Nephron (organoid): ENCODE measurements around the gene TOMM5.

Experiments
- H3K27ac Mint-ChIP-seq, 3 experiments: 2 replicates each; pipeline ENCODE4 v1.8.0; 2020; ENCODE audit warnings: mixed read lengths in 3 of 3, mild to moderate bottlenecking in 2 of 3, moderate library complexity in 1 of 3
- H3K27me3 Mint-ChIP-seq: 2 replicates; pipeline ENCODE4 v1.8.0; 2021; ENCODE audit warnings: low read depth, mild to moderate bottlenecking, moderate library complexity, mixed read lengths
- H3K36me3 Mint-ChIP-seq: 2 replicates; pipeline ENCODE4 v1.8.0; 2020; ENCODE audit warnings: low read depth, mixed read lengths
- H3K4me1 Mint-ChIP-seq: 2 replicates; pipeline ENCODE4 v1.8.0; 2020; ENCODE audit warnings: mixed read lengths
- H3K4me3 Mint-ChIP-seq, 3 experiments: 2 replicates each; pipeline ENCODE4 v1.8.0; 2020; ENCODE audit warnings: mild to moderate bottlenecking in 3 of 3, mixed read lengths in 3 of 3, moderate library complexity in 2 of 3
- H3K9me3 Mint-ChIP-seq: 2 replicates; pipeline ENCODE4 v1.8.0; 2020; ENCODE audit warnings: mixed read lengths
- TF ChIP-seq, protein P1 (sequence below), 3 experiments: fragments of 200-600 bp; sonication (generic); IDR thresholded peaks; one replicate each; pipeline ENCODE4 v1.5.0; 2021; ENCODE audit warnings: antibody characterized with exemption in 3 of 3; ENCODE audit not compliant: unreplicated experiment in 3 of 3

The TOMM5 gene

DNA sequence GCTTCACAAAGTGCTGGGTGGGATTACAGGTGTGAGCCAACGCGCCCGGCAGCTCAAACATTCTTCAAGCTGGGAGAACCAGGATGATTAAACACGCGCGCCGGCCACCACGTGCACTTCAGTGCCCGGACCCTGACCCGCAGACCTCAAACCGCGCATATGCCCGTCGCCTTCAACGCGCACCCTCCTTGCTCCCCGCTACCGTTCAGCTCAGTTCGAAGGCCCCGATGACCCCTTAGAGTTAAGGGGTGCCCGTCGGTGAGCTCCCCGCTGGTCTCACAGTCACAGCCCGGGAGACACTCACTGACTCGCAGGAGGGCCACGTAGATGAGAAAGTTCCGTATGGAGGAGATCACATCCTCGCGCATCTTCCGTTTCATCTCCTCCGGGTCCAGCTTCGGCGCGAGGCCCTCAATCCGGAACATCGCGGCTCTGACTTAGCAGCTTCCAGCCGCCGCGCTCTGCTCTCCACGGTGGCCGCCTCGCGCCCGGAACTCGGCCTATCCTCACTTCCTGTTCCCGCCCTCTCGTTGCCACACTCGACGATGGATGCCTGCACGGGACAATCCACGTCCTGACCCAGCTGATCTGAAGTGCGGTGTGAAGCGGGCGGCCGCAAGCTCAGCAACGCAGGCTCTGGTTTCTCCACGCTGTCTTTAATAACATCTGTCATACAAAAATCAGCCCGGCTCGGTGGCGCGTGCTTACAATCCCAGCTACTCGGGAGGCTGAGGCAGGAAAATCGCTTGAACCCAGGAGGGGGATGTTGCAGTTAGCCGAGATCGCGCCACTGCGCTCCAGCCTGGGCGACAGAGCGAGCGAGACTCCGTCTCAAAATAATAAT is at the start of gene TOMM5:
TSS of gene TOMM5 (minus strand) at position 490 of the 844 bp plus-strand sequence. CDS start at position 425, 65 bp downstream.
- Mint-ChIP-seq H3K4me3 (peak within 1 kb of the TSS; percentile 98 to 99 (median 98)), H3K36me3 (peaks cover 13% of the 10 kb centered on the region), H3K4me1 (peaks cover 25% of the 10 kb centered on the region), H3K27me3 (peaks cover 6% of the 10 kb centered on the region), H3K27ac (peak within 1 kb of the TSS; percentile 95 to 98 (median 95)), H3K9me3 (no peaks in the 10 kb centered on the region)
- TF ChIP-seq, protein P1, sequence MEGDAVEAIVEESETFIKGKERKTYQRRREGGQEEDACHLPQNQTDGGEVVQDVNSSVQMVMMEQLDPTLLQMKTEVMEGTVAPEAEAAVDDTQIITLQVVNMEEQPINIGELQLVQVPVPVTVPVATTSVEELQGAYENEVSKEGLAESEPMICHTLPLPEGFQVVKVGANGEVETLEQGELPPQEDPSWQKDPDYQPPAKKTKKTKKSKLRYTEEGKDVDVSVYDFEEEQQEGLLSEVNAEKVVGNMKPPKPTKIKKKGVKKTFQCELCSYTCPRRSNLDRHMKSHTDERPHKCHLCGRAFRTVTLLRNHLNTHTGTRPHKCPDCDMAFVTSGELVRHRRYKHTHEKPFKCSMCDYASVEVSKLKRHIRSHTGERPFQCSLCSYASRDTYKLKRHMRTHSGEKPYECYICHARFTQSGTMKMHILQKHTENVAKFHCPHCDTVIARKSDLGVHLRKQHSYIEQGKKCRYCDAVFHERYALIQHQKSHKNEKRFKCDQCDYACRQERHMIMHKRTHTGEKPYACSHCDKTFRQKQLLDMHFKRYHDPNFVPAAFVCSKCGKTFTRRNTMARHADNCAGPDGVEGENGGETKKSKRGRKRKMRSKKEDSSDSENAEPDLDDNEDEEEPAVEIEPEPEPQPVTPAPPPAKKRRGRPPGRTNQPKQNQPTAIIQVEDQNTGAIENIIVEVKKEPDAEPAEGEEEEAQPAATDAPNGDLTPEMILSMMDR (IDR thresholded peaks at IDR 0.05; ENCODE audit: unreplicated experiment in 3 of 3) = no peak

DNA sequence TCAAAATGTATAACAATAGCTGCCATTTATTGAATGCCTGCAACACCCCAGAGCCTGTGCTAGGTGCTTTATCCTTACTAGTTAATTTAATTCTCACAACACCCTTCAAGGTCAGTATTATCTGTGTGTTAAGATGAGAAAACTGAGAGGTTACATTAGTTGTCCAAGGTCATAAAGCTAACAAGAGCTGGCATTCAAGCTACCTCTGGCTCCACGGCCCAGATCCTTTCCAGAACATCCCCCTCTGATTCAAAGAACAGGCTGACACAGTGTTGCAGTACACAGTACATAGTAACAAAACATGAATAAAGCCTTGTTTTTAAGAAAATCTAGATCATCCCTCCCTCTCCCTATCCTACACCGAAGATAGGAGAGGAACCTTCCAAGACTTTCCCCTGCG is 48.9 kb upstream of the TOMM5 start:
- H3K27me3 Mint-ChIP-seq = peaks cover 22% of the 10 kb centered on the region
- H3K4me3 Mint-ChIP-seq = no peak overlapping the region
- TF ChIP-seq, protein P1 (IDR thresholded peaks at IDR 0.05; ENCODE audit: unreplicated experiment in 3 of 3) = no peak
- H3K9me3 Mint-ChIP-seq = no peaks in the 10 kb centered on the region
- H3K4me1 Mint-ChIP-seq = peaks cover 12% of the 10 kb centered on the region
- H3K27ac Mint-ChIP-seq = no peak overlapping the region
- no peaks in the 10 kb centered on the region for H3K36me3 Mint-ChIP-seq

DNA sequence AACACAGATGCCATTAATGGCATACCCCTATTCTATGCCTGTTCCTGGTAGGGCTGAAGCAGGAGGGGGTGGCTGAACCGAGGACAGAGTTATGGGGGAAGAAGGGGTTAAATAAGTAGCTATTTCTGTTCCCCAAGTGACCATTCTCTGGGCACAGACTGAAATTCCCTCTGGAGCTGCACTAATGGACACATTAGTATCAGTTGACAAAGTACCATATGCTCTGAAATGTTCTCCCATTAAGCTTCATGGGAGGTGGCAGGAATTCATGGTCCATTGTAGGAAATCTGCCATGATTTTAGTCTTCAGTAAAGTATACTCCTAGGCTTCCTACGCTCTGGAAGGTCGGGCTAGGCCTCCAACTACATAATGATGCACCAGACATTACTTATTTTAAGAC is 47.8 kb upstream of the TOMM5 start:
- Mint-ChIP-seq H3K4me1 (peaks cover 8% of the 10 kb centered on the region), H3K36me3 (no peaks in the 10 kb centered on the region), H3K4me3 (no peak overlapping the region), H3K27me3 (peaks cover 19% of the 10 kb centered on the region), H3K9me3 (no peaks in the 10 kb centered on the region), H3K27ac (no peak overlapping the region)
- TF ChIP-seq, protein P1 (IDR thresholded peaks at IDR 0.05; ENCODE audit: unreplicated experiment in 3 of 3) = no peak

DNA sequence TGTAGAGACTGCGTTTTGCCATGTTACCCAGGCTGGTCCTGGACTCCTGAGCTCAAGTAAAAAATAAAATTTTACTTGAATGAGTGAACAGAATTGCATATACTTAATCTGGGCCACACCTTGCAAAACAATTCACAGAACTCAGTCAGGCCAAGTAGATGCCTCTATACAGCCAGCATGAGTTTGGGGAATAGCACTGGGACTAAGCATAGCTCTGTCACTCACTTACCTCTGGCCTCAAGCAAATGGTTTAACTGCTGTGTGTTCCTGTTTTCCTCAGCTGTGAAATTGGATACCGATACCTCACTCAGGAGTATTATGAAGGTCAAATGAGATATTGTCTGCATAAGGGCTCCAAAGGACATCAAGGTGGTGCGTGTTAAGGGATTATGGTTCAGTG is 47.4 kb upstream of the TOMM5 start:
- Mint-ChIP-seq H3K36me3 (no peaks in the 10 kb centered on the region), H3K4me3 (no peak overlapping the region), H3K4me1 (peaks cover 4% of the 10 kb centered on the region), H3K27me3 (peaks cover 15% of the 10 kb centered on the region), H3K9me3 (no peaks in the 10 kb centered on the region), H3K27ac (no peak overlapping the region)
- TF ChIP-seq, protein P1 (IDR thresholded peaks at IDR 0.05; ENCODE audit: unreplicated experiment in 3 of 3) = no peak

DNA sequence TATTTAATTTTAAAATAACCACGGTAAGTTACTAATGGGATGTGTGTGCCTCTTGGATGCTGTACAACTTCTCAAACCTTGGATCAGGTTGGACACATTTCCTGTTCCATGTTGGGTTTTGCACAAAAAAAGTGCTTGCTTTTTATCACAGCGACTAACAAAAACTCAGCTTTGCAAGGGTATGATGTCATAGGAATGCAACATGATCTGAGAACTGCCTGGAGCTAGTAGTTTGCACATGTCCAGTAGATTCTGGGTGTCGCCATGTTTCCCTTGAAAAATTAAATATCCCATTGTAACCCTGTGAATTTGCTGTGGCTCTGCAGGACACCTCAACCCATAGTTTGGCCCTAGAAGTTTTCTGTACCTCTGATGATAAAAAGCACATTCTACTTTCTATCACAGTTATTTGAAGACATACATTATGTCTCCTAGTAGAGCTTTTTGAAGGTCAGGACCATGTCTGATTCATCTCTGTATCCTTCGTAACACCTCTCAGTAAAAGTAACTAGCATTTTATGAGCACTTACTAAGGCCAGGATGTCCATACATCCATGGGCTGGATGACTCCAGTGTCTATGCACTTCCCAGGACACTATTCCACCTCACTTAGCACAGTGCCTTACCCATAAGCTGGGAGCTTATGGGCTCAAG is 46.8 kb upstream of the TOMM5 start:
- Mint-ChIP-seq H3K36me3 (no peaks in the 10 kb centered on the region), H3K4me3 (no peak overlapping the region), H3K9me3 (no peaks in the 10 kb centered on the region), H3K27me3 (peaks cover 9% of the 10 kb centered on the region), H3K4me1 (no peaks in the 10 kb centered on the region), H3K27ac (no peak overlapping the region)
- TF ChIP-seq, protein P1 (IDR thresholded peaks at IDR 0.05; ENCODE audit: unreplicated experiment in 3 of 3) = no peak
